Measurements from ENCODE around the gene SAPCD2.

The SAPCD2 gene

GRCh38 chr9:137107312-137107921 lies 37.1 kb upstream of the SAPCD2 start:
- DNase-seq, result no peak

GRCh38 chr9:137106662-137107250 lies 36.4 kb upstream of the SAPCD2 start:
- DNase-seq, result no peak

- DNase-seq, result no peak
Measured at GRCh38 chr9:137105814-137106661, 35.7 kb upstream of the SAPCD2 start.

- DNase-seq, result no peak
Measured at GRCh38 chr9:137103206-137103999, 33.0 kb upstream of the SAPCD2 start.

GRCh38 chr9:137099231-137099630 lies 28.9 kb upstream of the SAPCD2 start:
- DNase-seq, result no peak

- DNase-seq, result no peak
Measured at GRCh38 chr9:137097761-137098462, 27.6 kb upstream of the SAPCD2 start.

DNA sequence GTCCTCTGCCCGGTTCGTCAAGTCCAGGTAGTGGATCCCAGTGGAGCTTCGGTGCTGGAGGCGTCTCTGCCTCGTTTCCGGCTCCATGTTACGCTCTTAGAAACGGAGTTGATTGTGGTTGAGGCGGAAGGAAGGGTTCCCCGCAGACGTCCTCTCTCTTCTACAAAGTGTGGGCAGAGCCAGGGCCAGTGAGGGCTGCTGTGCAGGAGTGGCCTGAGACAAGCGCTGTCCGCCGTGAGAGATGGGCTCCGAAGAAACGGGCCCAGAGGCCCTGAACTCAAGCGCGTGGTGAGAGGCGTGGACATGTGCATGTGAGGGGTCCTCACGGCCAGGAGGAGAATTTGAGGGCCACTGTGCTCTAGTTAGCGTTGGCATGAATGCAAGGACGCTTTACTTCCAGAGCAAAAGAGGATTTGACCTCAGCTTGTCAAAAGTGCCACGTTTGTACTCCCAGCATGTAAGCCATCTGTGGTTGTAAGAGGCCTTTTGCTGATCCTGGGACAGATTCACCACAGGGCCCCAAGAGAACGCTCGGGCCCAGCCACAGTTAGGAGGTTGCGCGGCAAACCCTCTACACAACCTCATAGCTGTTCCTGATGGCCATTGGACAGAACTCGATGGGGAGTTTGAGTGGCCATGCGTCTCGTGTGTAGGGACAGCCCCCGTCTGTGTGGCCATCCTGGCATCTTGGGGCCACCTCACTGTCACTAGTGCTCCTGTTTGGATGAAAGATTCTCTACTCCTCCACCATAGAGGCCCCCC lies 26.6 kb upstream of the SAPCD2 start:
- no peak for DNase-seq

DNA sequence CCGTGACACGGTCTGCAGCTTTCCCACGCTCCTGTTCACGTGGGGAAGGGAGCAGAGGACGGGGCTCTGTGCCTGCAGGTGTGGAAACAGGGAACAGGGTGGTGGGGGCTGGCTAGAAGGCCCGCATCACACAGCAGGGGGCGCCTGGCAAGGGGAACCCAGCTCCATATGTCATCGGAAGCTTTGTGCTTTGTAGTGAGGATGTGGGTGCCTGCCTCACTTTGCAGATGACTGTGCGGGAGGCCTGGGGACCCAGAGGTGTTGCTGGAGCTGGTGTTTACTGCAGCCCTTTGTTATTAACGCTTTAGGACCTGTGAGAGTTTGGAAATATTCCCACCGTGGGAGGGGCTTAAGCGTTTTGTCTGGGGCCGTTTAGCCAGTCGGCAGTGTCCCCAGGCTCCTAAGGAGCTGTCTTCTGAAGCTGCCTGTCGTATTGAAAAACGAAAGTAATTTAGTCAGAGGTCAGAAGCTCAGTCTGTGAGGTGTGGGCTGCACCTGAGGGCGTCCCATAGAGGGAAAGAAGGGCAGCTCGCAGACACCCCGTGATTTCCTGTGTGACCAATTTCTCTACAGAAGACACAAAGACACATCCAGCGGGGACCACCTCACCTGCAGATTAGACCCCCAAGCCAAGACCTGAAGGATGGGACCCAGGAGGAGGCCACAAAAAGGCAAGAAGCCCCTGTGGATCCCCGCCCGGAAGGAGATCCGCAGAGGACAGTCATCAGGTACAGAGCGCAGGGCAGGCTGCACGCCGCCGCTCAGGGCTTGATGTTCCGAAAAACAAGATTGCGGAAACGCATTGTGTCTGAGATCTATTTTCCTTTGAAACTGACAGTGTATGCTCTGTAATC lies 25.5 kb upstream of the SAPCD2 start:
- no peak for DNase-seq

GRCh38 chr9:137089232-137089947 lies 19.0 kb upstream of the SAPCD2 start:
- no peak for DNase-seq

DNA sequence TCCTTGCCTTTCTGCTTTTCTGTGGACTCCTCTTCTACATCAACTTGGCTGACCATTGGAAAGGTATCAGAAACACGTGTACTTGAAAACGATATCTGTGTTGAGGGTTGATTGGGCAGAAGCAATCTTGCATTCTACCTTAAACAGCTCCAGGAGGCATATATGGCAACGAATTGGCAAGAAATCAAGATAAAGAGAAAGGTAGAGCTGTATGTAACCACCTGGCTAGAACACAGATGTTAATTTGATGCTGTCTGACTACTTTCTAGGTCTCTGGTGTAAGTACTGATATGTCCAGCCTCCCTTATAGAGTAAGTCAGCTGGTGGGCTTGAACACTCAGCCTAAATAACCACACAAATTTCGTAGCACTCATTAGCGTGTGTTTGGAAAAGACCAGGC lies 17.8 kb upstream of the SAPCD2 start:
- no peak for DNase-seq

GRCh38 chr9:137087409-137087925 lies 17.1 kb upstream of the SAPCD2 start:
- no peak for DNase-seq

- peak; percentile 95 for DNase-seq
Measured at GRCh38 chr9:137086531-137087408, 16.4 kb upstream of the SAPCD2 start, which contains the start of gene MAN1B1. Gene MAN1B1 (plus strand): TSS chr9:137086985. CDS start chr9:137087000, 15 bp downstream.

DNA sequence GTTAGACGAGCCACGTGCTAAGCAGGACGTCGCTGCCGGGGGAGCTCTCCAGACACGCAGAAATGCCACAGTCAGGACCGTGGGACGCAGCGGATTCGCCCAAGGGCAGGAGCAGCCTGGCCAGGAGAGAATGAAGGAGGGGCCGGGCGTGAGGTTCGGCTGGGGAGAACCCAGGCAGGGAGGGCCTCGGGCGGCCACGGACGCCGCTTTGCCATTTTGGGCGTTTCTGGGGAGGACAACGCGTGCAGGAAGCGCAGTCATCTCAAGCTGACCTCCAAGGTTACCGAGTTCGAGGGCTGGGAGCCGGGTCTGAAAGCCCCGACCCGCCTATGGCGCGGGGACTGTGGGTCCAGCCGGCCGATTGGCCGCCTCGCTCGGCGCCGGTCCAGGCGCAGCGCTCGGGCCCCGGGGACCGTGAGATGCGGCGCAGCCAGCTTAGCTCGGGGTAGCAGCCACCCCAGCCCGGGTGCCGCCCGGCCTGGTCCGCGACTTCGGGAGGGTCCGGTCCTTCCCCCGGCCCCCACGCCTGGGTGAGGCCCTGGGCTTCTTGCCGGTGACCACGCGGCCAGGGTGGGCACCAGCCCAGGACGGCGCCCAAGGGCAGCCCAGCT lies 15.7 kb upstream of the SAPCD2 start:
- no peak for DNase-seq

DNA sequence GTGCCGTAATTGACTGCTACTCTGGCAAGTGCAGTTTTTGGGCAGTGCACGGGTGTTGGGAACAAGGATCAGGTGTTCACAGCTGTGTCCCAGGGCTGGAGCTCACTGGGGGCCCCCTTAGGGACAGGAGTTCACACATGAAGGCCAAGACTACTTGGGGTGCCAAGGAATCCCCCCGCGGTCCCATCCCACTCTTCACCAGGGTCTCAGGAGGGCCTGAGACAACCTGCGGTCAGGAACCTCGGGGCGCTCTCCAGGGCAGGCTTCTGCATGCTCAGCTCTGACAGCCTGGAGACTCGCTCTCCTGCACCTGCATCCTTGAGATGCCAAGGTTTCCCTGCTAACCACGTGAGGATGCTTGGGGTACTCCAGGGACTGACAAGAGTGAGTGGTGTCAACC lies 14.2 kb upstream of the SAPCD2 start:
- no peak for DNase-seq

DNA sequence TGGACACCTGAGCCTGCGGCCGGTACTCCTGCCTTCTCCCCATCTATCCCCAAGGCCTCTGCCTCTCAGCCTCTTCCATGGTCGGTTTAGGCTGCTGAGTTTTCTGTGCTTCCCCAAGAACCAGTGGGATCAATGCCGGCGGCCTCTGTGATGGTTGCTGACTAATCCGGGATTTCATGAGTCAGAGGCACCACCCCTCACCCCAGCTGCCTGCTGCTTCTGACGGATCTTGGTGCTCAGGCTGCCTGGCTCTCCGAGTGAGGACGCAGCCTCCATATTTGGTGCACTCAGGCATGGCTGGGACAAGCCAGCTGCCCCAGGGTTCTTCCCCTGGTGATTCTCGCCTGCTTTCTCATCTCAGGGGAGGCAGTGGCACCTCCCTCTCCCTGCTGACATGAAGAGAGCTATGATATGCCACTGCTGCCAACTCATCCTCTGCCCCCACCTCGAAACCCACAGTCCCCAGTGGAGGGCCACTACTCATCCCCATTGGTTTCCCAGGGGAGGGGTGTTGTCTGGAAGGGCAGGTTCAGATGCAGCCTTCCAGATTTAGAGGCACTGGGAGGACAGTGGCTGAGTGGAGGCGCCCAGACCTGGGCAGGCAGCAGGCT lies 13.1 kb upstream of the SAPCD2 start:
- no peak for DNase-seq

DNA sequence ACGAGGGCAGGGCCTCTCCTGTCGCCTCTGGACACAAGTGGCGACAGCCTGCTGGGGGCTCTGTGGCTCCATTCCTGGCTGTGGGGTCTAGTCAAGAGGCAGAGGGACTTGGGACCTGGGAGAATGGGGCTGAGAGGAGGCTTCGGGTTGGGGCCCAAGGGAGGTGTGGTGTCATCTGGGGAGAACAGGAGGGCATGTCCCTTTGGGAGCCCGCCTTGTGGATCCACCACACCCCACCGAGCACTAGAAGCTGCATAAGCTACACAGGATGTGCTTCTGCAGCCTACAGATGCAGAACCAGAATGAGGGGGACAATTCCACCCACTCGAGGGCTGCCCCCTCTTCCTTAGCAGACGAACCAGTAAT lies 12.6 kb upstream of the SAPCD2 start:
- no peak for DNase-seq

GRCh38 chr9:137082222-137082924 lies 12.0 kb upstream of the SAPCD2 start:
- no peak for DNase-seq

Measured in DMS153 (cell line).